ENCODE results near the gene TNPO1. TPM values are rescaled to one million over a fixed set of nuclear protein-coding genes. Genes with fewer than 3 reads are reported as not detected.

TNPO1 gene
- total RNA-seq, 1 experiment from 2014 or later: 185 TPM

- H3K9me3 ChIP-seq (ENCODE audit: insufficient read depth, low read depth): no peaks in the 10 kb centered on the region
- no peak for DNase-seq
- peak overlapping the region; percentile 82 for H2AFZ ChIP-seq
- TSS peak; percentile 22 for BruUV-seq (replicated peaks)
- ChIA-PET POLR2A (ENCODE audit: unreplicated experiment) (no interaction called here), CTCF (no interaction called here)
- H3K27ac ChIP-seq: peak overlapping the region; percentile 99
- H3K4me2 ChIP-seq: peak overlapping the region; percentile 94
- H3K9me2 ChIP-seq (ENCODE audit: insufficient read depth): no peaks in the 10 kb centered on the region
- TF ChIP-seq, protein P1, sequence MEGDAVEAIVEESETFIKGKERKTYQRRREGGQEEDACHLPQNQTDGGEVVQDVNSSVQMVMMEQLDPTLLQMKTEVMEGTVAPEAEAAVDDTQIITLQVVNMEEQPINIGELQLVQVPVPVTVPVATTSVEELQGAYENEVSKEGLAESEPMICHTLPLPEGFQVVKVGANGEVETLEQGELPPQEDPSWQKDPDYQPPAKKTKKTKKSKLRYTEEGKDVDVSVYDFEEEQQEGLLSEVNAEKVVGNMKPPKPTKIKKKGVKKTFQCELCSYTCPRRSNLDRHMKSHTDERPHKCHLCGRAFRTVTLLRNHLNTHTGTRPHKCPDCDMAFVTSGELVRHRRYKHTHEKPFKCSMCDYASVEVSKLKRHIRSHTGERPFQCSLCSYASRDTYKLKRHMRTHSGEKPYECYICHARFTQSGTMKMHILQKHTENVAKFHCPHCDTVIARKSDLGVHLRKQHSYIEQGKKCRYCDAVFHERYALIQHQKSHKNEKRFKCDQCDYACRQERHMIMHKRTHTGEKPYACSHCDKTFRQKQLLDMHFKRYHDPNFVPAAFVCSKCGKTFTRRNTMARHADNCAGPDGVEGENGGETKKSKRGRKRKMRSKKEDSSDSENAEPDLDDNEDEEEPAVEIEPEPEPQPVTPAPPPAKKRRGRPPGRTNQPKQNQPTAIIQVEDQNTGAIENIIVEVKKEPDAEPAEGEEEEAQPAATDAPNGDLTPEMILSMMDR (conservative IDR thresholded peaks at IDR 0.05): no peak
- no peak for TF ChIP-seq EZH2 (IDR thresholded peaks at IDR 0.05; ENCODE audit: low read depth)
- H3K79me2 ChIP-seq (ENCODE audit: low read depth): peaks cover 65% of the 10 kb centered on the region
- H3K4me3 ChIP-seq: peak overlapping the region; percentile 74
- 0 out of 2 replicates have a peak, but pooled peaks cover 3% of the 10 kb centered on the region for H3K36me3 ChIP-seq (ENCODE audit: low read depth)
- H3K27me3 ChIP-seq (ENCODE audit: insufficient read depth, low read depth): no peaks in the 10 kb centered on the region
- H3F3A ChIP-seq (ENCODE audit: insufficient read depth, low read depth): peaks cover 32% of the 10 kb centered on the region
- no peaks in the 10 kb centered on the region for H4K20me1 ChIP-seq (ENCODE audit: insufficient read depth)
- H3K4me1 ChIP-seq (replicated peaks; ENCODE audit: insufficient read depth): peaks cover 44% of the 10 kb centered on the region
- intact Hi-C loops (cut with micrococcal nuclease; ENCODE audit: unreplicated experiment): loop anchor here (10.0 kb wide), 2 partner anchors 497 to 587 kb away; no protein-coding TSS in a partner anchor
These were observed 140.9 kb downstream of the TNPO1 start for GRCh38 chr5:72957337-72957736.

DNA sequence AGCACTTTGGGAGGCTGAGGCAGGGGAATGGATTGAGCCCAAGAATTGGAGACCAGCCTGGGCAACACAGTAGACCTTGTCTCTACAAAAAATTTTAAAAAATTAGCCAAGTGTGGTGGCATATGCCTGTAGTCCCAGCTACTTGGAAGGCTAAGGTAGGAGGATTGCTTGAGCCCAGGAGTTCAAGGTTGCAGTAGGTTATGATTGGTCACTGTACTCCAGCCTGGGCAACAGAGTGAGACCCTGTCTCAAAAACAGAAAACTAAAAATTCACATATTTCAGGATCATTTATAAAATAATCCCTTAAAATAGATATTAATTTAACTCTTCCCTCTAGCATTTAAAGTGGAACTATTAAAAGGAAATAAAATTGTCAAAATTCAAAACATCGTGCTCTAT lies 142.8 kb downstream of the TNPO1 start:
- Histone ChIP-seq H3K4me3 (no peak overlapping the region), H3K9me2 (ENCODE audit: insufficient read depth) (no peaks in the 10 kb centered on the region), H3F3A (ENCODE audit: insufficient read depth, low read depth) (peaks cover 25% of the 10 kb centered on the region), H3K36me3 (ENCODE audit: low read depth) (0 out of 2 replicates have a peak, but pooled peaks cover 3% of the 10 kb centered on the region), H3K27ac (no peak overlapping the region), H3K4me1 (replicated peaks; ENCODE audit: insufficient read depth) (peaks cover 26% of the 10 kb centered on the region), H3K27me3 (ENCODE audit: insufficient read depth, low read depth) (no peaks in the 10 kb centered on the region), H4K20me1 (ENCODE audit: insufficient read depth) (no peaks in the 10 kb centered on the region), H2AFZ (no peak overlapping the region), H3K79me2 (ENCODE audit: low read depth) (peaks cover 74% of the 10 kb centered on the region), H3K9me3 (ENCODE audit: insufficient read depth, low read depth) (no peaks in the 10 kb centered on the region), H3K4me2 (no peak overlapping the region)
- DNase-seq: no peak
- intact Hi-C loops (cut with micrococcal nuclease; ENCODE audit: unreplicated experiment): loop anchor here (10.0 kb wide), 2 partner anchors 496 to 586 kb away; no protein-coding TSS in a partner anchor
- ChIA-PET CTCF (interaction anchor here (1.0 kb wide), 1 partner anchor 257 kb away, joined by 3 read pairs; no protein-coding TSS in a partner anchor), POLR2A (ENCODE audit: unreplicated experiment) (no interaction called here)
- TF ChIP-seq, protein P1 (conservative IDR thresholded peaks at IDR 0.05): no peak
- no peak for TF ChIP-seq EZH2 (IDR thresholded peaks at IDR 0.05; ENCODE audit: low read depth)
- BruUV-seq (replicated peaks): no TSS peak

Small RNAs within 50 kb of the gene (microRNA-seq; reads per million reads assigned to microRNA genes)
- gene MIR4804 (ENCODE audit: borderline number of aligned reads, borderline replicate concordance): not detected

Other genes with a start within 250 kb of the TNPO1 start
- 13.6 and 26.1 TPM in 2 replicates for gene FCHO2, start 139.4 kb downstream of the TNPO1 start, total RNA-seq (2021)